HG03064 (cell line): ENCODE measurements around the gene DISC1.
"Not testable (repeated sequence)": the region's sequence is repeated elsewhere in the genome, so short reads cannot be mapped to it uniquely, and the experiment has no call there.

Experiments
- ATAC-seq: cut with Tn5 transposase; IDR thresholded peaks from one replicate; pipeline ENCODE4 v1.9.1; 2021; ENCODE audit warnings: low read depth; ENCODE audit not compliant: unreplicated experiment

The DISC1 gene

DNA sequence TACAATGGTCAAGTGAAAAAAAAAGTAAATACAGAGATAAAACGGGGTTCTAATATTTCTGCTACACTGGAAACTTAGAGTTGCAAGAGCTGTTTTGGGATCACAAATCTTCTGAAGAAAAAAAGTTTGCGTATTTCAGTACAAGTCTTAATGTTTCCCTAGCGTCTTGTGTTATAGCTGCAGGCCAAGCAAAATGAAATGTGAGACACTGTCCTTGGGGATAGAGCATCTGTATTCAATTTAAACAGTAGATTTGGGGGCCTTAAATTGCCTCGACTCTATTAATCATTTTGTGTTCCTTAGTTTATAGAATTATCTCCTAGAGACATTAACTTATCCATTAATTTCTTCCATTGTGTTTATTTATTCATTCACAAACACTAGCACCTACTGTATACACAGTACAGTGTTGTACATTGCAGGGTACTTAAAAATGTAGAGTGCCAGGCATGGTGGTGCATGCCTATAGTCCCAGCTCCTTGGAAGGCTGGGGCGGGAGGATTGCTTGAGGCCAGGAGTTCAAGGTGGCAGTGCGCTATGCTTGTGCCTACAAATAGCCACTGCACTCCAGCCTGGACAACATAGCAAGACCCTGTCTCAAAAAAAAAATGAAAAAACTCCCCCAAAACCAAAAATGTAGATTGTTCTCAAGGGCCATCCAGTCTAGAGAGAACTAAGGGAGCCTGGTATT is 7.9 kb downstream of the DISC1 start:
- ATAC-seq = no peak

DNA sequence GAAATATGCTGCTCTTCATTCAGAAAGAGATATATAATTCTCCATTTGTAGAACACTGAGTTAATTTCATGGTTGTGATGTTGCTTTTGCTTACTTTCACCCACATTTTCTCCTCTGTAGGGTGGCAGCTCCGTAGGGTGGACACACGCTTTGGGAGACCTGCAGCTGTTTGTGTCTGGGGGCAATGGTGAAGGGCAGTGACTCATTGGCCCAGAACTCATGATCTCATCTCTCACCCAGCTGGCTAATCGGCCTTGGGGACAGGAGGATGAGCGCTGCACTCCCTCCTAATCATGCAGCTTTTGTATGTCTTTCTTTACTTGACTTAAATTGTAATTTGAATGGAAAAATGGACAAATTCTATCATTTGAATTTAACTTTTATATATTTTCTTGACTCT is 9.6 kb downstream of the DISC1 start:
- ATAC-seq = no peak

GRCh38 chr1:231636922-231637321 is 10.3 kb downstream of the DISC1 start:
- ATAC-seq = not testable (repeated sequence)

GRCh38 chr1:231638647-231639046 is 12.1 kb downstream of the DISC1 start:
- no peak for ATAC-seq

- ATAC-seq = no peak
These were observed 13.2 kb downstream of the DISC1 start for GRCh38 chr1:231639819-231640218.

DNA sequence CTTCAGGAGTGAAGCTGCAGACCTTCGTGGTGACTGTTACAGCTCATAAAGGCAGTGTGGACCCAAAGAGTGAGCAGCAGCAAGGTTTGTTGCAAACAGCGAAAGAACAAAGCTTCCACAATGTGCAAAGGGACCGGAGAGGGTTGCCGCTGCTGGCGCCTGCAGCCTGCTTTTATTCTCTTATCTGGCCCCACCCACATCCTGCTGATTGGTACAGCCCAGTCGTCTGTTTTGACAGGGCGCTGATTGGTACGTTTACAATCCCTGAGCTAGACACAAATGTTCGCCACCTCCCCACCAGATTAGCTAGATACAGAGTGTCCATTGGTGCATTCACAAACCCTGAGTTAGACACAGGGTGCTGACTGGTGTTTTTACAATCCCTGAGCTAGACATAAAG is 14.9 kb downstream of the DISC1 start:
- not testable (repeated sequence) for ATAC-seq

DNA sequence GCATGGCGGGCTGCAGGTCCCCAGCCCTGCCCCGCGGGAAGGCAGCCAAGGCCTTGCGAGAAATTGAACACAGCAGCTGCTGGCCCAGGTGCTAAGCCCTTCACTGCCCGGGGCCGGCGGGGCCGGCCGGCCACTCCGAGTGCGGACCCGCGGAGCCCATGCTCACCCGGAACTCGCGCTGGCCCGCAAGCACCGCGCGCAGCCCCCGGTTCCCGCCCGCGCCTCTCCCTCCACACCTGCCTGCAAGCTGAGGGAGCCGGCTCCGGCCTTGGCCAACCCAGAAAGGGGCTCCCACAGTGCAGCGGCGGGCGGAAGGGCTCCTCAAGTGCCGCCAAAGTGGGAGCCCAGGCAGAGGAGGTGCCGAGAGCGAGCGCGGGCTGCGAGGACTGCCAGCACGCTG is 15.5 kb downstream of the DISC1 start:
- not testable (repeated sequence) for ATAC-seq

DNA sequence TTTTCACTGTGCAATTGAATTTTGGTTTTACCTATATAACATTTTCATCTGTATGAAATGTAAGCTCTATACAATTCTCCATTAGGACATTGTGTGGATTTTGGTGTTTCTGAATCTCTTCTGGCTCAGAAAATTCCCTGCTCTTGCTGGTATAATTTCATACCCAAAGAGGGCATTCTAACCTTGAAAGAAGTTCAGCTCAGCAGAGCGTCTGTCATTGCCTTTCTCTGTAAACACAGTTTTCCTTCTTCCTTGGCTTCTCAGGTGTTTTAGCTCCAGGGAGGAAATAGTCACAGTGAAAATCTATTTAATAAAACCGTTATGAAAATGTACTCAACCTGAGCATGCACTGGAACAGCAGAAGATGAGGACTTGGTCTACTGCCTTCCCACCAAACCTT is 16.0 kb downstream of the DISC1 start:
- no peak for ATAC-seq

DNA sequence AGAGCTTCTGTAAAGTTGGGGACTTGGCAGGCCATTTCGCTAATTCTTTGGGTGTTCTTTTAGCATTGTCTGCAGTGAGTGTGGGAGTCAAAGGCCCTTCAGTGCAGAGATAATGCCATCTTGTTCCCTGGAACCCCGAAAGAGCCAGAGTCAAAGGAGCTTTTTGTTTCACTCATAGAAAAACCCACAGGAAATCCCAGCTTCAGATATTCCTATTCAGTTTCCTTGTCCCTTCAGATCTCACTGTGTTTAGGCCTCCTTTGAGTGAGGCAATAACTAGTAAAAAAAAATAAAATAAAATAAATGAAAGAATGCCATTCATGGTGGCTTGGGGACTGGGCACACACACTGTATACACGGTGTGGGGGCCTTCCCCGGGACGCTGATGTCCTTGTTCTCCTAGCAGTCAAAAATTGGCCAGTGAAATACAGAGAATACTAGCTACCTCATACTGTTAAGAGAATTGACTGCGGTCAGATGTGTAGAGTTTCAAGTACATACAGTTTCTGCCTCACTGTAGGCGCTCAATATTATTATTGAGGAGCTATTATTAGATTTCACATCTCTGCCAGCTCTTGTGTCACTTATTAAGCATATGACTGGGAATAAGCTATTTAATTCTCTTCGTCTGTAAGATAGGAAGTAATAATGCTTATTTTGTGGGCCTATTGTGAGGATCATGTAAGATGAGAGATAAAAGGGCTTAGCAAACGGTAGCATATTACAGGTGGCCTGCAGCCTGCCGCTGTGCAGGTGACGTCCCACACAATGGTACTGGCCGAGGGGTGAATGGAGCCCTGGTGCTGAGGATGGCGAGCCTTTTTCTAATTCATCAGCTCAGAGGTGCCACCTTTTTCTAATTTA is 16.7 kb downstream of the DISC1 start:
- ATAC-seq = no peak

- no peak for ATAC-seq
These were observed 17.3 kb downstream of the DISC1 start for GRCh38 chr1:231643935-231644237.

- not testable (repeated sequence) for ATAC-seq
These were observed 19.0 kb downstream of the DISC1 start for GRCh38 chr1:231645634-231646033.

DNA sequence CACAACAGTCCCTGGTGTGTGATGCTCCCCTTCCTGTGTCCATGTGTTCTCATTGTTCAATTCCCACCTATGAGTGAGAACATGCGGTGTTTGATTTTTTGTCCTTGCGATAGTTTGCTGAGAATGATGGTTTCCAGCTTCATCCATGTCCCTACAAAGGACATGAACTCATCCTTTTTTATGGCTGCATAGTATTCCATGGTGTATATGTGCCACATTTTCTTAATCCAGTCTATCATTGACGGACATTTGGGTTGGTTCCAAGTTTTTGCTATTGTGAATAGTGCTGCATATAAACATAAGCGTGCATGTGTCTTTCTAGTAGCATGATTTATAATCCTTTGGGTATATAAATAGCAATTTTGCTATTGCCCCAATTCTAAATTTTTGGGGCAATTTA is 19.6 kb downstream of the DISC1 start:
- ATAC-seq = not testable (repeated sequence)

- ATAC-seq = not testable (repeated sequence)
These were observed 25.2 kb downstream of the DISC1 start for GRCh38 chr1:231651621-231652260.

DNA sequence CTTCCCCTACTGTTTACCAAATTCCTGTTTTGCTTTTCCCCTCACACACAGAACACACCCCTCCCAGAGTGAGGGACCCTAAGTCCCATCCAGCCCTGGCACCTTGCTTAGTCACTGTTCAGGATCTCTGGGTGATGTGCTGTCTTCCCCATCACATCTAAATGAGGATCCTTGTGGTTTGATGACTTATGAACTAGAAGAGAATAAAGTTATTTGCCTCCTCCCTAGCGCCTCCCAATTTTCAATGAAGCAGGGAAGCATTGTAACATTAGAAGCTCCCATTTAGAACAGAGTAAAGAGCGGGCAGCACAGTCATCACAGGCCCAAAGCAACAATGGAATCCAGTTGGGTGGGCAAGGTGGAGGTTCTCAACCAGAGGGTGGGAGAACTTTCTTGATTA is 27.0 kb downstream of the DISC1 start:
- no peak for ATAC-seq

- ATAC-seq = no peak
These were observed 30.2 kb downstream of the DISC1 start for GRCh38 chr1:231656741-231657140.

- ATAC-seq = not testable (repeated sequence)
These were observed 31.6 kb downstream of the DISC1 start for GRCh38 chr1:231658223-231658622.

DNA sequence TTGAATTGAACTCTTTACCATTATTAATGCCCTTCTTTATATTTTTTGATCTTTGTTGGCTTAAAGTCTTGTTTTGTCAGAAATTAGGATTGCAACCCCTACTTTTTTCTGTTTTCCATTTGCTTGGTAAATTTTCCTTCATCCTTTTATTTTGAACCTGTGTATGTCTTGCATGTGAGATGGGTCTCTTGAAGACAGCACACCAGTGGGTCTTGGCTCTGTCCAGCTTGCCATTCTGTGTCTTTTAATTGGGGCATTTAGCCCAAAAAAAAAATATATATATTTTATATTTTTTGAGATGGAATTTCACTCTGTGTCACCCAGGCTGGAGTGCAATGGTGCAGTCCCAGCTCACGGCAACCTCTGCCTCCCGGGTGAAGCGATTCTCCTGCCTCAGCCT is 33.6 kb downstream of the DISC1 start:
- ATAC-seq = no peak

GRCh38 chr1:231663211-231663792 is 36.7 kb downstream of the DISC1 start:
- no peak for ATAC-seq

GRCh38 chr1:231665101-231665500 is 38.5 kb downstream of the DISC1 start:
- no peak for ATAC-seq

- ATAC-seq = no peak
These were observed 39.1 kb downstream of the DISC1 start for GRCh38 chr1:231665726-231666125.

- no peak for ATAC-seq
These were observed 39.8 kb downstream of the DISC1 start for GRCh38 chr1:231666220-231666936.
